ENCODE measurements around the gene NCOA3. TPM values are rescaled to one million over a fixed set of nuclear protein-coding genes. Genes with fewer than 3 reads are reported as not detected.
"Not testable (repeated sequence)": the region's sequence is repeated elsewhere in the genome, so short reads cannot be mapped to it uniquely, and the experiment has no call there.

The NCOA3 gene
- total RNA-seq, 1 experiment from 2014 or later = 31.1 TPM

GRCh38 chr20:47461120-47461685 is 40.5 kb upstream of the NCOA3 start:
- Histone ChIP-seq H3K9me3 (ENCODE audit: low read length) (no peaks in the 10 kb centered on the region), H3K4me2 (ENCODE audit: low read length) (no peak overlapping the region), H2AFZ (ENCODE audit: low read length) (no peak overlapping the region), H3K27ac (ENCODE audit: low read length) (no peak overlapping the region), H3K36me3 (ENCODE audit: low read depth, low read length) (no peaks in the 10 kb centered on the region), H3K9me2 (replicated peaks; ENCODE audit: low read length) (no peaks in the 10 kb centered on the region), H3K79me2 (ENCODE audit: low read length) (no peaks in the 10 kb centered on the region), H3K27me3 (ENCODE audit: low read length) (no peaks in the 10 kb centered on the region), H4K20me1 (ENCODE audit: low read length) (no peaks in the 10 kb centered on the region), H3F3A (ENCODE audit: low read length, unreplicated experiment) (no peaks in the 10 kb centered on the region), H3K9ac (ENCODE audit: low read length) (no peak overlapping the region), H3K4me3 (ENCODE audit: low read length) (no peak overlapping the region), H3K4me1 (ENCODE audit: insufficient read depth, low read length) (peaks cover 36% of the 10 kb centered on the region)
- TF ChIP-seq EZH2phosphoT487 (IDR thresholded peaks at IDR 0.05; ENCODE audit: borderline replicate concordance, low read length) (no peak), EZH2 (IDR thresholded peaks at IDR 0.05; ENCODE audit: low read length, unreplicated experiment) (no peak)
- TF ChIP-seq, protein P1, sequence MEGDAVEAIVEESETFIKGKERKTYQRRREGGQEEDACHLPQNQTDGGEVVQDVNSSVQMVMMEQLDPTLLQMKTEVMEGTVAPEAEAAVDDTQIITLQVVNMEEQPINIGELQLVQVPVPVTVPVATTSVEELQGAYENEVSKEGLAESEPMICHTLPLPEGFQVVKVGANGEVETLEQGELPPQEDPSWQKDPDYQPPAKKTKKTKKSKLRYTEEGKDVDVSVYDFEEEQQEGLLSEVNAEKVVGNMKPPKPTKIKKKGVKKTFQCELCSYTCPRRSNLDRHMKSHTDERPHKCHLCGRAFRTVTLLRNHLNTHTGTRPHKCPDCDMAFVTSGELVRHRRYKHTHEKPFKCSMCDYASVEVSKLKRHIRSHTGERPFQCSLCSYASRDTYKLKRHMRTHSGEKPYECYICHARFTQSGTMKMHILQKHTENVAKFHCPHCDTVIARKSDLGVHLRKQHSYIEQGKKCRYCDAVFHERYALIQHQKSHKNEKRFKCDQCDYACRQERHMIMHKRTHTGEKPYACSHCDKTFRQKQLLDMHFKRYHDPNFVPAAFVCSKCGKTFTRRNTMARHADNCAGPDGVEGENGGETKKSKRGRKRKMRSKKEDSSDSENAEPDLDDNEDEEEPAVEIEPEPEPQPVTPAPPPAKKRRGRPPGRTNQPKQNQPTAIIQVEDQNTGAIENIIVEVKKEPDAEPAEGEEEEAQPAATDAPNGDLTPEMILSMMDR (conservative IDR thresholded peaks at IDR 0.05; ENCODE audit: low read depth, low read length) = no peak
- ATAC-seq (no peak), DNase-seq (no peak)
- POLR2A ChIA-PET (ENCODE audit: unreplicated experiment) = no interaction called here
- intact Hi-C loops (cut with micrococcal nuclease) = no loop called here
- BruUV-seq (replicated peaks) = no TSS peak
- CTCF ChIA-PET = no interaction called here

- H3K27ac ChIP-seq (ENCODE audit: low read length); DNase-seq; H3K4me2 ChIP-seq (ENCODE audit: low read length); H3K9ac ChIP-seq (ENCODE audit: low read length); H3K4me3 ChIP-seq (ENCODE audit: low read length); H3K36me3 ChIP-seq (ENCODE audit: low read depth, low read length); H2AFZ ChIP-seq (ENCODE audit: low read length); ATAC-seq; intact Hi-C loops (cut with micrococcal nuclease); CTCF ChIA-PET; H4K20me1 ChIP-seq (ENCODE audit: low read length); H3K9me3 ChIP-seq (ENCODE audit: low read length); H3K9me2 ChIP-seq (replicated peaks; ENCODE audit: low read length); POLR2A ChIA-PET (ENCODE audit: unreplicated experiment); H3F3A ChIP-seq (ENCODE audit: low read length, unreplicated experiment); BruUV-seq (replicated peaks); H3K27me3 ChIP-seq (ENCODE audit: low read length); H3K79me2 ChIP-seq (ENCODE audit: low read length): not testable (repeated sequence)
- H3K4me1 ChIP-seq (ENCODE audit: insufficient read depth, low read length) = peaks cover 35% of the 10 kb centered on the region
These were observed 39.8 kb upstream of the NCOA3 start for GRCh38 chr20:47461906-47462305.

GRCh38 chr20:47464380-47465101 is 37.1 kb upstream of the NCOA3 start:
- H3F3A ChIP-seq (ENCODE audit: low read length, unreplicated experiment) = no peaks in the 10 kb centered on the region
- H3K27ac ChIP-seq (ENCODE audit: low read length) = peak overlapping the region; percentile 78
- H3K79me2 ChIP-seq (ENCODE audit: low read length) = no peaks in the 10 kb centered on the region
- peak overlapping the region; percentile 54 for H2AFZ ChIP-seq (ENCODE audit: low read length)
- H3K4me1 ChIP-seq (ENCODE audit: insufficient read depth, low read length) = peaks cover 22% of the 10 kb centered on the region
- H3K9me2 ChIP-seq (replicated peaks; ENCODE audit: low read length) = no peaks in the 10 kb centered on the region
- no peak for TF ChIP-seq EZH2phosphoT487 (IDR thresholded peaks at IDR 0.05; ENCODE audit: borderline replicate concordance, low read length)
- TF ChIP-seq, protein P1 (conservative IDR thresholded peaks at IDR 0.05; ENCODE audit: low read depth, low read length) = peak; percentile 71
- H3K9me3 ChIP-seq (ENCODE audit: low read length) = no peaks in the 10 kb centered on the region
- intact Hi-C loops (cut with micrococcal nuclease) = loop anchor here (1.0 to 2.0 kb wide), 6 partner anchors 37 to 260 kb away; partner anchors contain the start of gene NCOA3
- H3K27me3 ChIP-seq (ENCODE audit: low read length) = no peaks in the 10 kb centered on the region
- POLR2A ChIA-PET (ENCODE audit: unreplicated experiment) = no interaction called here
- peak overlapping the region; percentile 40 for H3K9ac ChIP-seq (ENCODE audit: low read length)
- no peak overlapping the region; the same call in 1 of the 2 replicates for H3K4me3 ChIP-seq (ENCODE audit: low read length)
- no peaks in the 10 kb centered on the region for H4K20me1 ChIP-seq (ENCODE audit: low read length)
- ATAC-seq (peak; percentile 98), DNase-seq (peak; percentile 100)
- H3K36me3 ChIP-seq (ENCODE audit: low read depth, low read length) = no peaks in the 10 kb centered on the region
- CTCF ChIA-PET = interaction anchor here (0.6 kb wide), 3 partner anchors 59 to 190 kb away, joined by 3 to 8 read pairs (median 4); no protein-coding TSS in a partner anchor
- H3K4me2 ChIP-seq (ENCODE audit: low read length) = peak overlapping the region; percentile 66
- TSS peak; percentile 41 for BruUV-seq (replicated peaks)
